Prostate gland (tissue), 2 donors: Measurements from ENCODE around the gene GPR141. TPM values are rescaled to one million over a fixed set of nuclear protein-coding genes. Genes with fewer than 3 reads are reported as not detected.

Source experiments
- DNase-seq: peaks from one replicate; pipeline ENCODE4 v3.0.0-alpha.2; 2019; ENCODE audit warnings: low spot score
- H3K27ac ChIP-seq, 2 donors: fragments of 200-600 bp; sonication (generic); 2 replicates each; pipeline ENCODE4 v1.5.1; 2017 to 2019
- H3K27me3 ChIP-seq: fragments of 200-600 bp; sonication (generic); replicated peaks from 2 replicates; pipeline ENCODE4 v1.5.1; 2019; ENCODE audit not compliant: insufficient read depth
- H3K36me3 ChIP-seq, 2 donors: fragments of 200-600 bp; sonication (generic); 1 replicate in 1 of 2; 2 replicates in 1 of 2; pipeline versions ENCODE4 v1.5.1 to v1.8.1; 2017 to 2019
- H3K4me1 ChIP-seq: fragments of 200-600 bp; sonication (generic); replicated peaks from 2 replicates; pipeline ENCODE4 v1.5.1; 2019
- H3K4me3 ChIP-seq, 2 donors: fragments of 200-600 bp; sonication (generic); 2 replicates each; pipeline ENCODE4 v1.5.1; 2017 to 2019
- H3K9me3 ChIP-seq: fragments of 200-600 bp; sonication (generic); 2 replicates; pipeline ENCODE4 v1.5.1; 2017
- CTCF ChIP-seq, 4 experiments: fragments of 200-600 bp in 2 of 4; fragments of 450-650 bp in 2 of 4; sonication (generic) in 2 of 4; IDR thresholded peaks; 1 replicate in 3 of 4; 2 replicates in 1 of 4; pipeline ENCODE4 v1.5.1; 2016 to 2019; ENCODE audit warnings: antibody characterized with exemption in 4 of 4, mild to moderate bottlenecking in 2 of 4, moderate library complexity in 2 of 4
- POLR2A ChIP-seq: fragments of 450-650 bp; IDR thresholded peaks from one replicate; pipeline ENCODE4 v1.6.1; 2016; ENCODE audit warnings: antibody characterized with exemption, mild to moderate bottlenecking
- POLR2AphosphoS5 ChIP-seq: sonication (generic); formaldehyde crosslinking; IDR thresholded peaks from one replicate; pipeline ENCODE4 v1.6.1; 2017; ENCODE audit warnings: antibody characterized with exemption
- WGBS: methylation state at CpG from one replicate; pipeline ENCODE4 v1.1.5; 2018; 5-methylcytosine and 5-hydroxymethylcytosine counted together
- intact Hi-C: fragments of 100-400 bp; cut with DNase I; formaldehyde crosslinking; loops from one replicate; pipeline ENCODE4 v1.14.2; 2022
- total RNA-seq, 2 donors: library from RNA; depleted of rRNA; stranded (reverse); fragments of >200 nt; gene quantifications; one replicate each; pipeline ENCODE4 v1.1.0, GENCODE V29; 2016

The GPR141 gene
- total RNA-seq, 2 donors from 2014 or later: 0.36 to 1.1 TPM

GRCh38 chr7:37728747-37729146 lies 45.2 kb downstream of the GPR141 start:
- Histone ChIP-seq H3K27ac (no peak overlapping the region), H3K4me3 (no peak overlapping the region), H3K27me3 (no peaks in the 10 kb centered on the region), H3K4me1 (no peaks in the 10 kb centered on the region), H3K36me3 (no peaks in the 10 kb centered on the region), H3K9me3 (no peaks in the 10 kb centered on the region)
- intact Hi-C loops: no loop called here
- DNase-seq: no peak
- TF ChIP-seq CTCF (IDR thresholded peaks at IDR 0.05): no peak
- TF ChIP-seq POLR2AphosphoS5: no peak
- no peak for TF ChIP-seq POLR2A
- 25% methylated on average over 1 of the region's 1 CpG for WGBS

GRCh38 chr7:37729181-37729580 lies 45.6 kb downstream of the GPR141 start:
- Histone ChIP-seq H3K27me3 (no peaks in the 10 kb centered on the region), H3K4me3 (no peak overlapping the region), H3K27ac (no peak overlapping the region), H3K4me1 (no peaks in the 10 kb centered on the region), H3K36me3 (no peaks in the 10 kb centered on the region), H3K9me3 (no peaks in the 10 kb centered on the region)
- no peak for DNase-seq
- TF ChIP-seq CTCF (IDR thresholded peaks at IDR 0.05) (no peak), POLR2AphosphoS5 (no peak), POLR2A (no peak)
- intact Hi-C loops: no loop called here

GRCh38 chr7:37730501-37730900 lies 46.9 kb downstream of the GPR141 start:
- Histone ChIP-seq H3K4me1 (no peaks in the 10 kb centered on the region), H3K27me3 (no peaks in the 10 kb centered on the region), H3K4me3 (no peak overlapping the region), H3K27ac (no peak overlapping the region), H3K9me3 (no peaks in the 10 kb centered on the region), H3K36me3 (no peaks in the 10 kb centered on the region)
- TF ChIP-seq POLR2AphosphoS5 (peak; percentile 14), POLR2A (no peak)
- 25% methylated on average over 4 of the region's 4 CpGs for WGBS
- intact Hi-C loops: no loop called here
- peak; percentile 38 for DNase-seq

- no peak overlapping the region for H3K4me3 ChIP-seq
- no peaks in the 10 kb centered on the region for H3K36me3 ChIP-seq
- DNase-seq: peak; percentile 12
- TF ChIP-seq POLR2AphosphoS5: peak; percentile 52
- peak in 3 of 4 experiments; percentile 39 to 46 (median 44) for TF ChIP-seq CTCF (IDR thresholded peaks at IDR 0.05)
- no peak for TF ChIP-seq POLR2A
- no peaks in the 10 kb centered on the region for H3K9me3 ChIP-seq
- intact Hi-C loops: no loop called here
- WGBS: 18% methylated on average over 3 of the region's 3 CpGs
- H3K4me1 ChIP-seq: no peaks in the 10 kb centered on the region
- H3K27ac ChIP-seq: no peak overlapping the region
- no peaks in the 10 kb centered on the region for H3K27me3 ChIP-seq
These were observed 48.7 kb downstream of the GPR141 start for GRCh38 chr7:37732253-37732652.

- WGBS: 46% methylated on average over 2 of the region's 2 CpGs
- no peaks in the 10 kb centered on the region for H3K36me3 ChIP-seq
- no peaks in the 10 kb centered on the region for H3K9me3 ChIP-seq
- no peak overlapping the region for H3K4me3 ChIP-seq
- peak; percentile 47 for DNase-seq
- H3K27ac ChIP-seq: no peak overlapping the region
- TF ChIP-seq POLR2A: no peak
- TF ChIP-seq CTCF (IDR thresholded peaks at IDR 0.05): no peak
- TF ChIP-seq POLR2AphosphoS5: peak; percentile 64
- no peaks in the 10 kb centered on the region for H3K4me1 ChIP-seq
- intact Hi-C loops: no loop called here
- no peaks in the 10 kb centered on the region for H3K27me3 ChIP-seq
These were observed 49.3 kb downstream of the GPR141 start for GRCh38 chr7:37732888-37733287.
